ES-I3 (cell line): Measurements from ENCODE around the gene OPA3.
"Not testable (repeated sequence)": the region's sequence is repeated elsewhere in the genome, so short reads cannot be mapped to it uniquely, and the experiment has no call there.

ENCODE experiments used
- H3K36me3 ChIP-seq: 2 replicates; pipeline ENCODE4 v1.6.1; 2013; ENCODE audit warnings: mild to moderate bottlenecking, low read length, control low read depth, moderate library complexity; ENCODE audit not compliant: insufficient read depth
- H3K4me1 ChIP-seq: 2 replicates; pipeline ENCODE4 v1.6.1; 2013; ENCODE audit warnings: mild to moderate bottlenecking, control low read depth, low read length; ENCODE audit not compliant: insufficient read depth
- H3K9ac ChIP-seq: 2 replicates; pipeline ENCODE4 v1.6.1; 2013; ENCODE audit warnings: low read depth, mild to moderate bottlenecking, low read length, moderate library complexity
- H3K9me3 ChIP-seq: 2 replicates; pipeline ENCODE4 v1.6.1; 2013; ENCODE audit warnings: mild to moderate bottlenecking, low read length, moderate library complexity; ENCODE audit not compliant: control insufficient read depth, insufficient read depth

The OPA3 gene

DNA sequence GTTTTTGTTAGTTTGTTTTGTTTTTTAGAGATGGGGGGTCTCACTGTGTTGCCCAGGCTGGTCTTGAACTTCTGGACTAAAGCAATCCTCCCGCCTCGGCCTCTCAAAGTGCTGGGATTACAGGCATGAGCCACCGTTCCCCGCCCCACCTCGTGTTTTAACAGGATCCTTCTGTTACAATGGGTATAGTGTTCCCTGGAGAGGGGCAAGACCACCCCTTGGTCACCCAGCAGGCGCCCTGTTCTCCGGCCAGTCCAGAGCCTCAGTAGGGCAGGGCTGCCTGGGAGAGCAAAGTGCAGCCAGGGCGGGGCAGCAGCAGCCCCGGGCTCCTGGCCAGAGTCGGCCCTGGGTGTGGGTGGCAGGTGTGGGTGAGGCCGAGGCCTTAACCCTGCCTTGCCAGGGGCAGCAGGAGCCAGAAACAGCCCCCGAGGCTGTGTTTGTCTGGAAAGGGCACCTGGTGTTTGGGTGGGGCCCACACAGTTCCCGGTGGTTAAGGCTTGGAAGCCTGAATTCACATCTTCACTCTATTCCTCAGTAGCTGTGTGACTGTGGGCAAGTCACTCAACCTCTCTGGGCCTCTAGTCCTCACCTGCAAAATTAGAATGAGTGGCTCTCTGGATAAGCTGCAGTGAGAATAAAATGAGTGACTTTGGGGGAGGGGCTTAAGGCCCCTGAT lies 70.1 kb downstream of the OPA3 start:
- peaks cover 6% of the 10 kb centered on the region; the same call in 1 of the 2 replicates for H3K4me1 ChIP-seq
- peaks cover 5% of the 10 kb centered on the region for H3K36me3 ChIP-seq
- no peaks in the 10 kb centered on the region for H3K9me3 ChIP-seq
- H3K9ac ChIP-seq: no peak overlapping the region

DNA sequence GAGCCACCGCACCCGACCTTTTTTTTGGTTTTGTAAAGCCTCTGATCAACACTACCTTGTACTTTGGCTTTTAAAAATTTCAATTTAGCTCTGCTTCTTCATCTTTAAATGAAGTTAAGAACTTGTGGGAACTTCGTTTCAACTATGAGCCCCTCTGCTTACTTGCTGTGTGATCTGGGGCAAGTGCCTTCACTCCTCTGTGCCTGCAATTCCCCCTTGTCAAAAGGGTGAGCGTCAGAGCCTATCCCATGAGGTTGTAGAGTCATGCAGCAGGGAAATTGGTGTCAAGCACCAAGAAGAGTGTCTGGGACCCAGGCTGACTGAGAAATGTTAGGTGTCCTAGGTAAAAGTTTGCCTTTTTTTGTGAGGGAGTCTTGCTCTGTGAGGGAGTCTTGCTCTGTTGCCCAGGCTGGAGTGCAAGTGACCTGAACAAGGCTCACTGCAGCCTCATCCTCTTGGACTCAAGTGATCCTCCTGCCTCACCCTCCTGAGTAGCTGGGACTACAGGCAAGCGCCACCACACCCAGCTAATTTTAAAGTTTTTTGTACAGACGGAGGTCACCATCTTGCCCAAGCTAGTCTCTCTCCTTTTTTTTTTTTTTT lies 71.6 kb downstream of the OPA3 start:
- Histone ChIP-seq H3K9me3 (no peaks in the 10 kb centered on the region), H3K36me3 (peaks cover 2% of the 10 kb centered on the region), H3K9ac (no peak overlapping the region), H3K4me1 (peaks cover 7% of the 10 kb centered on the region; the same call in 1 of the 2 replicates)

DNA sequence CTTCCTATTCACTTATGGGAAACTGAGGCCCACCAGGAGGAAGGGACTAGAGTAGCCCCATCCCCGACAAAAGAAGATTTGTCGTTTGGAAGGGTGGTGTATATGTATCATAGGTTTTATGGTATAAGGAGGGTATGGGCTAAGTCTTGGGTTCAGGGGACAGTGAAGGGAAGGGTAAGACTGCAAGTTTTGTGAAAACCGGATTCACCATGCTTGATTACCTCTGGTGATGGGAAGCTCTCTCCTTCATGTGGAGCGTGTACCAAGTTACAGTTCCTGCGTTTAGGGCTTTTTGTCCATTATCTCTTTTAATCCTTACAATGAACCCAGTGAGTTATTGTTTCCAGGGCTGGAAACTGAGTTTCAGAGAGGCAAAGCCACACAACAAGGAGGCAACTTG lies 73.5 kb downstream of the OPA3 start:
- H3K9ac ChIP-seq: no peak overlapping the region
- no peaks in the 10 kb centered on the region; the same call in 1 of the 2 replicates for H3K36me3 ChIP-seq
- no peaks in the 10 kb centered on the region for H3K9me3 ChIP-seq
- peaks cover 8% of the 10 kb centered on the region; the same call in 1 of the 2 replicates for H3K4me1 ChIP-seq

DNA sequence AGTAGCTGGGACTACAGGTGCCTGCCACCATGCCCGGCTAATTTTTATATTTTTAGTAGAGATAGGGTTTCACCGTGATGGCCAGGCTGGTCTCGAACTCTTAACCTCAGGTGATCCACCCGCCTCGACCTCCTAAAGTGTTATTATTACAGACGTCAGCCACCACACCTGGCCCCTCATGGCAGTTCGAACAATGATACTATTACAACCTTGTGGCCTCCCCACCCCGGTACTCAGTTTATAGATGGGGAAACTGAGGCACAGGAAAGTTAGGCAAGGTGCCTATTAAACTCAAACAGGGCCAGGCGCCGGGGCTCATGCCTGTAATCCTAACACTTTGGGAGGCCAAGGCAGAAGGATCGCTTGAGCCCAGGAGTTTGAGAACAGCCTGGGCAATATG lies 74.2 kb downstream of the OPA3 start:
- H3K36me3 ChIP-seq, H3K9ac ChIP-seq: not testable (repeated sequence)

DNA sequence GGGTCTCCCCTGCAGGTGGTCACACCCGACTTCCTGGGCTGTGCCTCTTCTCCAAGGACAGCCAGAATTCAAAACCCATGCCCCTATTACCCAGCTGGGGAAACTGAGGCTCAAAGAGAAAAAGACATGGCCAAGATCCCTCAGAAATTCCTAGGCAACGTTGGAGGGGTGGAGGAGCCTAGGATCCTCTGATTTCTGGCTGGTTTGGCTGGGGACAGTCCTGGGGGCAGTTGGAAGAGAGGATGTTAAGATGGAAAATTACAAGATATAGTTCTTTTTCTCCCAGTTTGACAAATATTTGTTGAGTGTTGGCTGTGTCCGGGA lies 74.9 kb downstream of the OPA3 start:
- Histone ChIP-seq H3K9me3 (no peaks in the 10 kb centered on the region), H3K9ac (peak overlapping the region; percentile 32), H3K4me1 (peaks cover 16% of the 10 kb centered on the region)

More for the DNA sequence above, 74.2 kb downstream of the OPA3 start:
- peaks cover 13% of the 10 kb centered on the region for H3K4me1 ChIP-seq
- not testable (repeated sequence) for H3K9me3 ChIP-seq

DNA sequence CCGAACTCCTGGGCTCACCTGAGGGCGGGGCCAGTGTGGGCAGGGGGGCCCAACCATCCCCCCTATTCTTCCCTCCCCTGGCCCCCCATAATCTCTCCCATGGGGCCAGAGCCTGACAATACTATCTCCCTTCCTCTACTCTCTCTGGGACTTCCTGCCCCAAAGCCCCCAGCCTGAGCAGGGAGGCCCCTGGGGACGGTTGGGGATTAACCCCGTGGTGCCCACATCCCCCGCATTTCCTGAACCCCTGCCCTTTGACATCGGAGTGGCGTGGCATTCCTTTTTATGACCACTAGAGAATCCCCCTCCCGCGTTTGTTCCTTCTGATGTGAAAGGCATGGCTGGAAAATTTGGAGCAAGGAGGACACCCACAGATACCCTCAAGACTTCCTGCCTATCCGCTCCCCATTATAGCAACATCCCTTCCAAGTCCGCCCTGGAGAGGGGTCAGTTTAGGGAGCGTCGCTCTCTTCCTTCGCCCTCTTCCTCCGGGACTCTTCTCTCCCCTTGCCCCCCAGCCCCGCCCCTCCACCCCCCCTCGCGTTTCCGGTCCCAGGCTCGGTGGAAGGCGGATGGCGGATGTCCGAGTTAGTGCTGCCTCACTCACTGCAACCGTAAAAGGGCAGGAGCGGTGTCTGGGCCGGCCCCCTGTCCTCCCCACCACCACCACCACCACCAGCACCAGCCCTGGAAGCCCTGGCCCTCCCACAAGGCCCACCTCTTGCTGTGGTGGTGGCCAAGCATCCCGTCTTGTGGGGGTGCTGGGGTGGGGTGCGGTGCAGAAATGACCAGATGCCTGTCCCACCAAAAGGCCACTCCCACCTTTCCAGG lies 75.5 kb downstream of the OPA3 start:
- peak overlapping the region; percentile 98 for H3K9ac ChIP-seq
- no peaks in the 10 kb centered on the region; the same call in 1 of the 2 replicates for H3K36me3 ChIP-seq
- no peaks in the 10 kb centered on the region for H3K9me3 ChIP-seq
- H3K4me1 ChIP-seq: peaks cover 16% of the 10 kb centered on the region

More for the DNA sequence above, 74.9 kb downstream of the OPA3 start:
- H3K36me3 ChIP-seq: no peaks in the 10 kb centered on the region; the same call in 1 of the 2 replicates

DNA sequence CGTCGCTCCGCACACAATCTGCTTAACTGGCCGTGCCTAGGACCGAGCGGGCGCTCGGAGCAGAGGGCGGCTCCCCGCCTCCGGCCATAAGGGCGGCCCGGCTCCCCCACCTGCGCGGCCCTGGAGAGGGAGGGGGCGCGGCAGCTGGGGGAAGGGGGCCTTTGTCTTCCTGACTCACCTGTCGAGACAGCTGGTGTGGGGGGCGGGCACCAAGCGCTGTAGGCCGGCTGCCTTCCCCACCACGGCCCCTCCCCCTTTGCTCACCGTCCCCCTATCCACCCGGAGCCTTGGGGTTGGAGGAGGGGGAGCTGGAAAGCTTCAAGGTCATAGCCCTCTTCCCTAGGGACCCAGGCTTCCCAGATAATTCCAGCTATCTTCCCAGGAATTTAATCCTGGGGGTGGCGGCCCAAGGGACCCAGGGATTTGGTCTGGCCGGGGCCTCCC lies 76.2 kb downstream of the OPA3 start:
- Histone ChIP-seq H3K4me1 (peaks cover 16% of the 10 kb centered on the region), H3K36me3 (no peaks in the 10 kb centered on the region), H3K9me3 (no peaks in the 10 kb centered on the region), H3K9ac (peak overlapping the region; percentile 98)

DNA sequence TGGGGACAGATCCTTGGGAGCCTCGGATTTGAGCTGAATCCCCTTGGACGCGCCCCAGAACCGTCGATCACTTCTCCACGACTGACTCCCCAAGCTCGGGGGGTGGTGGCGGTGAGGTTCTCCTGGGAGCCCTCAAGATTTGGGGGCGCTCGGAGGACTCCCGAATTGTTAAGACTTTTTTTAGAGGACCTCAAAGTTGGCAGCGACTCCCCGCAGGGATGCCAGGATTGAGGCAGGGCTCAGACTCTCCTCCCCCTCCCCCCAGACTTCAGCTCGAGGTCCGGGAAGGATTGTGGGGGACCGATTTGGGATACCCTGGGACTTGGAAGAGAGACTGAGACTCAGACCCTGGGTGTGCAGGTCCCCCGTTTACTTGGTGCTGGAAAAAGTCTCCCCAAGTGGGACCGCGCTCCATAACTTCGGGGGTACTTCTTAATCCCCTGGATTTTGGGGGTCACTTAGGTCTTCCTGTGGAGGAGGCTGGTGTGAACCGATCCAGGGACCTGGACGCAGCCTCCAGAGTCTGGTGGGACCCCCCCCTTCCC lies 76.7 kb downstream of the OPA3 start:
- Histone ChIP-seq H3K9me3 (no peaks in the 10 kb centered on the region), H3K36me3 (no peaks in the 10 kb centered on the region), H3K9ac (peak overlapping the region; percentile 98), H3K4me1 (peaks cover 16% of the 10 kb centered on the region)

DNA sequence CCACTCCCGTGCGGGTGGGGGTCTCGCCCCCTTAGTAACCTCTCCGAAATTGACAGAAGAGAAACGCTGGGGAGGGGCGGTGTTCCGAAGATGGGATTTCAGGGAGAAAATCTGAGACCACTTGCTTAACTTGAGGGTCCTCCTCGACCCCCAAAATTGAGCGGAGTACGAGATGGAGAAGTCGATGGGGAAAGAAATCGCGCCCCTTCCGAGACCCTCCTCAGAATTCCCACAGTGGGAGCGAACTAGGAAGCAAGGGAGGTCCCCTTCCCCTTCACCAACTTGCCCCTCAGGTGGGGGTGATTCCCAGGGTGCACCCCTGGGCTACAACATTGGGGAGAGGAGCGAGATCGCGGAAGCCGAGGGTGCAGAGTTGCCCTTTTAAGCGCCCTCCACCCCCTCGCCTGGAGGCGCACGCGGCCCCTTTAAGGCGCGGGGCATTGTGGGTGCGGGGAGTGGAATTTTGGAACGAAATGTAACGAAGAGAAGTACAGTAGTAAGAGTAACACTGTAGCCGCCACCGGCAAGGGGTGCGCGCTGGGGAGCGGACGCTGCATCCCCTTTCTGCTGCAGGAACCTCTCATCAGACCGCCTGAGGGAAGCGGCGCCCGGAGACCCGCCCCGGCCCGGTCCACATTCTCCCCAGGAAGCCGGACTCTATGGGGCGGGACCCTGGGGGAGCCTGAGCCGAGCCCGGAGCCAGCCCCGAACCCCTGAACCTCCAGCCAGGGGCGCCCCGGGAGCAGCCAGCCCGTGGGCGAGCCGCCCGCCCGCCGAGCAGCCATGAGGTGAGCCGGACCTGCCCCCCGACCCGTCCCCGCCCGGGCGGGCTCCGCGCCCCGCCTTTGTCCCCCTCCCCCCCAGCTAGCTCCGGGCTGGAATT lies 77.4 kb downstream of the OPA3 start, which contains the start of gene VASP:
TSS of gene VASP (plus strand) at position 491 of the 883 bp plus-strand sequence. CDS start at position 784, 293 bp downstream.
- Histone ChIP-seq H3K4me1 (peaks cover 16% of the 10 kb centered on the region), H3K9me3 (no peaks in the 10 kb centered on the region), H3K36me3 (no peaks in the 10 kb centered on the region), H3K9ac (peak within 1 kb of the TSS; percentile 98)

DNA sequence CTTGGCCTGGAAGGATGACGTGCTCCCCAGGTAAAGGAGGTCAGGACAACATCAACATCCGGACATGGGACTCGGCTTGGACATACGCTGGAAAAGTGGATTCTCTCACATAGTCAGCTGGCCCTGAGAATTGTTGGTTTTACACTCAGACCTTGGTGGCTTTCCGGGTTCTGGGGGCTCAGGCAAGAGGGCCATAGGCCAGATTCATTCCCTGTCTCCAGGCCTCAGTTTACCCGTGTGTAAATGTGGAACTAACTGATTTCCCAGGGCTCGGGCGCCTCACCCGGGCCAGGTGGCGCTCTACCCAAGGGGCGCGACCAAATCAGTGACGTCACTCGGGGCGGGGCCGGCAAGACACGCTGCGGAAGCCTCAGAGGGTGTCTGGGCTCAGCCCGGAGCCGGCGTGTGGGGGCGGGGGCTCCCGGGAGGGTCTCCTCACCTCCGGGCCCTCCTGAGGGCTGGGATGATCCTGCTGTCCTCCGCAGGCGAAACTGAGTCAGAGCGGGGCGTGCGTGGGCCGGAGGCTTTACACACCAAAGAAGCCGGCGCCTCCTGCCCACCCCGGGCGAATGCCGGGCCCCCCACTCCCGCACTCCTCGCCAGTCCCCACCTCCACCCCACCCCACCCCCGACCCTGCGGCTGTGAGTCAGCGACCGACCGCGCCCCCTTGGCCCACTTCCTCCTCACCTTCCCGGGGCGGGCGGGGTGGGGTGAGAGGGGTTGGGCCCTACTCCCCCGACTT lies 78.2 kb downstream of the OPA3 start:
- peak overlapping the region; percentile 98 for H3K9ac ChIP-seq
- H3K9me3 ChIP-seq: no peaks in the 10 kb centered on the region
- no peaks in the 10 kb centered on the region for H3K36me3 ChIP-seq
- H3K4me1 ChIP-seq: peaks cover 19% of the 10 kb centered on the region

DNA sequence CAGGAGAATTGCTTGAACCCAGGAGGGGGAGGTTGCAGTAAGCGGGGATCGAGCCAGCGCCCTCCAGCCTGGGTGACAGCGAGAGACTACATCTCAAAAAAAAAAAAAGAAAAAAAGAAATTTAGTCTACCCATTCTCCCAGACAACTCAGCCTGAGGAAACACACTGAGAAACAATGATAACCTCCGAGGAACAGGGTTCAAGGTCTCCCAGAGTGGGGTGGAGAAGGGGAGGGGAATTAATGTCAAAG lies 78.7 kb downstream of the OPA3 start:
- no peaks in the 10 kb centered on the region for H3K9me3 ChIP-seq
- H3K4me1 ChIP-seq: peaks cover 24% of the 10 kb centered on the region
- H3K9ac ChIP-seq: peak overlapping the region; percentile 46; the same call in 1 of the 2 replicates
- H3K36me3 ChIP-seq: no peaks in the 10 kb centered on the region

DNA sequence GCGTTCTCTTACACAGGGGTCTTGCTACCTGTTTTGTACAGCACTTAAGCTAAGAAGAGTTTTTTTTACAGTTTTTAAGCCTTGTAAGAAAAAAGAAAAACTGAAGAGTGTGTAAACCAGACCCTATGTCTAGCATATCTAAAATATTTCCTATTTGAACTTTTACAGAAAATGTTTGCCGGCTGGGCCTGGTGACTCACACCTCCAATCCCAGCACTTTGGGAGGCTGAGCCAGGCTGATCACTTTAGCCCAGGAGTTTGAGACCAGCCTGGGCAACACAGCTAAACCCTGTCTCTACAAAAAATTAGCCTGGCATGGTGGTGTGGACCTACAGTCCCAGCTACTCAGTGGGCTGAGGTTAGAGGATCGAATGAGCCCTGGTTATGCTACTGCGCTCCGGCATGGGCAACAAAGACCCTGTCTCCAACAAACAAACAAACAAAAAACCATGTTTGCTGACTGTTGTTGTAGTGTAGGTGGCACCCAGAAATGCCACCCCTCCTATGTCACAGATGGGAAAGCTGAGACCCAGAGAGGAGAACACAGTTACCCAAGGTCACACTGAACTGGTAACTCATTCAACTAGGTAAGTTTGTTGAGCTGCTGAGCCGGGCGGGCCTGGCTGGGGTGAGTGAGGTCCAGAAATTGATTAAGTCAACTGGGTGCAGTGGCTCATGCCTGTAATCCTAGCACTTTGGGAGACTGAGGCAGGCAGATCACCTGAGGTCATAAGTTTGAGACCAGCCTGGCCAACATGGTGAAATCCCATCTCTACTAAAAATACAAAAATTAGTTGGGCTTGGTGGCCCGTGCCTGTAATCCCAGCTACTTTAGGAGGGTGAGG lies 79.2 kb downstream of the OPA3 start:
- Histone ChIP-seq H3K9me3 (no peaks in the 10 kb centered on the region), H3K4me1 (peaks cover 26% of the 10 kb centered on the region), H3K36me3 (no peaks in the 10 kb centered on the region), H3K9ac (no peak overlapping the region)

DNA sequence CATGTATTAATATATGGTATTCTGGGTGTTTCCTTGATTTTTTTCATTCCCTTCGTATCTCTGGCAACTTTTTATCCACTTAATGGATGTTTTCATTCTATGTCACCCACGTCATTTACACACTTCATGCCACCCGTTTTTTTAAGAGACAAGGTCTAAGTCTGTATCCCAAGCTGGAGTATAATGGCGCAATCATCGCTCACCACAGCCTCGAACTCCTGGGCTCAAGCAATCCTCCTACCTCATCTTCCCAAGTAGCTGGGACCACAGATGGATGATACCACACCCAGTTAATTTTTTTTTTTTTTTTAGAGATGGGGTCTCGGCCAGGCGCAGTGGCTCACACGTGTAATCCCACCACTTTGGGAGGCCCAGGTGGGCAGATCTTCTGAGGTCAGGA lies 80.7 kb downstream of the OPA3 start:
- H3K9me3 ChIP-seq: no peaks in the 10 kb centered on the region
- H3K4me1 ChIP-seq: peaks cover 19% of the 10 kb centered on the region
- no peak overlapping the region for H3K9ac ChIP-seq
- no peaks in the 10 kb centered on the region for H3K36me3 ChIP-seq
